BE2C (cell line): ENCODE results near the gene ARL8A.

Experiments
- DNase-seq: peaks from one replicate; pipeline ENCODE4 v3.0.0-alpha.2; 2020
- H3K27me3 ChIP-seq: fragments of 250-450 bp; sonication (Bioruptor Pico); 2 replicates; pipeline ENCODE4 v1.5.1; 2020; ENCODE audit warnings: mild to moderate bottlenecking
- H3K36me3 ChIP-seq: fragments of 250-450 bp; sonication (Bioruptor Pico); 2 replicates; pipeline ENCODE4 v1.5.1; 2020; ENCODE audit warnings: mild to moderate bottlenecking
- H3K4me1 ChIP-seq: fragments of 250-450 bp; sonication (Bioruptor Pico); 2 replicates; pipeline ENCODE4 v1.5.1; 2020
- H3K4me3 ChIP-seq: 2 replicates; pipeline ENCODE4 v1.5.1; 2011; ENCODE audit warnings: low read depth, low read length
- H3K9me3 ChIP-seq: fragments of 250-450 bp; sonication (Bioruptor Pico); 2 replicates; pipeline ENCODE4 v1.5.1; 2020
- TF ChIP-seq, protein P1 (sequence below): IDR thresholded peaks from 2 replicates; pipeline ENCODE4 v1.5.1; 2012; ENCODE audit warnings: mild to moderate bottlenecking, low read depth, low read length

Gene ARL8A

DNA sequence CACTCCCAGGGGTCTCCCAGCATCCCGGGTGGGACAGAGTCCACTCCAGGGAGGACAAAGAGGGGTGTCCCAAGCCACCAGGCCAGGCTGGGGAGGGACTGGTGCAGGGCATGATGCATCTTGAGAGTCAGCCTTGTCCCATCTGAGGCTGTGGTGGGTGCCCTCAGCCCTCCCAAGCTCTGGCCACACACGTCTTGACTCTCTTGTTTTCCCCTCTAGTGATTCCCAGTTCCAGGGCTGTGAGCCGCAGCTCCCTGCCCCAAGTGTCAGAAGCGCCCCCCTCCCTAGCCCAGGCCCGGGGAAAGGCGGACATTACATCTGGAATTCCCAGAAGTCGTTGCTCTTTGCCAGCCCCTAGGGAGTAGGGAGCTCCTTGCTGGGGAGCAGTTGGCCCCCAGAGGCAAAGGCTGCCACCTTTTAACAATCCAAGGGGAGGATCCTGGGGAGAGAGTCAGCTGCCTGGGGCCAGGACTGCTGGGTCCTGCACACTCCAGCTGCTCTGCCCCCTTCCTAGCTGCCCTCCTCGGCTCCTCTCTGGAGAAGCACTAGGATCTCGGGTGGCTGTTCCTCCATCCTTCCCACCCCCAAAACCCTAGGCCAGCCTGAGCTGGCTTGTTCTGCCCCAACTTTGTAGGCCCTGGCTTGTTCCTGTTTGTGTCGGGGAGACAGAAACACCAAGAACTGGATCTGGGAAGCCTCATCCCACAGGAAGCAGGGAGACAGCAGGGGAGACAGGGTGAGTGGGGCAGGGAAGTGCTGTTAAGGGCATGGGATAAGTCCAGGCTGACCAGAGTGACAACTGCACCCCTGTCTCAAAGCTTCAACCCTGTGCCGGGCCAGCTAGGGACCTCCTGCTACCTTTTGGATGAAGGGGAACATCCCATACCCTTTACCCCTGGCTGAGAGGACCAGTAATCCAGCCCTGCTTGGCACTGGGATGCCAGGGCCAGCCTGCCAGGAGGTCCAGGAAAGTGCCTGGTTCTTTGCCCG is 19.0 kb upstream of the ARL8A start:
- Histone ChIP-seq H3K36me3 (no peaks in the 10 kb centered on the region), H3K4me1 (peaks cover 9% of the 10 kb centered on the region), H3K9me3 (no peaks in the 10 kb centered on the region), H3K27me3 (no peaks in the 10 kb centered on the region), H3K4me3 (no peak overlapping the region)
- TF ChIP-seq, protein P1, sequence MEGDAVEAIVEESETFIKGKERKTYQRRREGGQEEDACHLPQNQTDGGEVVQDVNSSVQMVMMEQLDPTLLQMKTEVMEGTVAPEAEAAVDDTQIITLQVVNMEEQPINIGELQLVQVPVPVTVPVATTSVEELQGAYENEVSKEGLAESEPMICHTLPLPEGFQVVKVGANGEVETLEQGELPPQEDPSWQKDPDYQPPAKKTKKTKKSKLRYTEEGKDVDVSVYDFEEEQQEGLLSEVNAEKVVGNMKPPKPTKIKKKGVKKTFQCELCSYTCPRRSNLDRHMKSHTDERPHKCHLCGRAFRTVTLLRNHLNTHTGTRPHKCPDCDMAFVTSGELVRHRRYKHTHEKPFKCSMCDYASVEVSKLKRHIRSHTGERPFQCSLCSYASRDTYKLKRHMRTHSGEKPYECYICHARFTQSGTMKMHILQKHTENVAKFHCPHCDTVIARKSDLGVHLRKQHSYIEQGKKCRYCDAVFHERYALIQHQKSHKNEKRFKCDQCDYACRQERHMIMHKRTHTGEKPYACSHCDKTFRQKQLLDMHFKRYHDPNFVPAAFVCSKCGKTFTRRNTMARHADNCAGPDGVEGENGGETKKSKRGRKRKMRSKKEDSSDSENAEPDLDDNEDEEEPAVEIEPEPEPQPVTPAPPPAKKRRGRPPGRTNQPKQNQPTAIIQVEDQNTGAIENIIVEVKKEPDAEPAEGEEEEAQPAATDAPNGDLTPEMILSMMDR: no peak
- DNase-seq: no peak

DNA sequence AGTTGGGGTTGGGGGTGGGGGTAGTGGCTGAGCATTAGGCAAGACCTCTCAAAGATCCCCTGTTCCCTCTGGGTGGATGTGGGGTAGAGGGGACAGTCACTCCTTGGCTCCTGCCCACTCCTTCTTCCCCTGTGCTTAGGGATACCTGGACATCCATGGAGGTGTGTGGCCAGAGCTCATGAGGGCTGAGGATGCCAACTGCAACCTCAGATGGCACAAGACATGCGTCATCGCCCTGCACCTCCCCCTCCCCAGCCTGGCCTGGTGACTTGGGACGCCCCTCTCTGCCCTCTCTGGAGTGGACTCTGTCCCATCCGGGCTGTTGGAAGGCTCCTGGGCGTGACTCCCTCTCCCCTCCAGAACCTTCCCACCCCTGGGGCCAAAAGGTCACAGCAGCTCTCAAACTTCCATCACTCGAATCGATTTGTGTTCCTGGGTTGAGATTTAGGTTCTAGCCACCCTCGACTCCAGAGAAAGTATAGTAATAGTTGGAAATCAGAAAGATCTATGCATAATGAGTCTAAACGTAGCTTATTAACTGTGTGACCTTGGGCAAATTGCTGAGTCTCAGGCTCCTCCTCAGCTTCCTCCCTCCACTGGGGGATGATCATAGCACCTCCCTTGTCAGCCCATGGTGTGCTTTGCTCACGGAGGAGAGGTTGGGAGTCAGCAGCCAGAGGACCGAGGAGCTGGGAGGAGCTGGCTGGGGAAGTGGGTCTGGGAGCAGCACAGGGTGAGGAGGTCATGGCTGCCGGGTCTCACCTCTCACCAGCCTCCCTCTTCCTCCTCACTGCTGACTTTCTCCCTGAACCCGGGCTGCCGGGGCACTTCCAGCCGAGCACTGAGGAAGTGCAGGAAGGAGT is 18.1 kb upstream of the ARL8A start:
- TF ChIP-seq, protein P1: no peak
- peaks cover 3% of the 10 kb centered on the region for H3K4me1 ChIP-seq
- H3K36me3 ChIP-seq: no peaks in the 10 kb centered on the region
- no peak for DNase-seq
- H3K9me3 ChIP-seq: no peaks in the 10 kb centered on the region
- H3K27me3 ChIP-seq: no peaks in the 10 kb centered on the region
- no peak overlapping the region for H3K4me3 ChIP-seq

DNA sequence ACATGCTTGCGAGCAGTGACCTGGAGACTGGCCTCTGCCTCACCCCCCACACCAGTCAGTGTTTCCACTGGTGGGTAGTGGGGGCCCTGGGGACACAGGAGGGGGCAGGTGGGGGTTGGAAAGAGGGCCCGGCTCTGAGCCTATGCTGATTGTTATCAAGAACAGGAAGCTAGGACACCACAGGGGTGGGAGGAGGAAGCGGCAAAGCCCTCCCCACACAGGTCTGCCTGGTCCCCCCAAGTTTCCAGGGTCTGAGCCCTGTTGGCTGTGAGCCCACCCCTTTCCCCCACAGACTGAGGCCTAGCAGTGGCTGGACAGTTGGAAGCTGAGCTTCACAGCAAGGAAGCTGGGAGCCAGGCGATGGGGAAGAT is 17.5 kb upstream of the ARL8A start:
- H3K27me3 ChIP-seq: no peaks in the 10 kb centered on the region
- TF ChIP-seq, protein P1: no peak
- no peaks in the 10 kb centered on the region for H3K9me3 ChIP-seq
- no peaks in the 10 kb centered on the region for H3K36me3 ChIP-seq
- H3K4me3 ChIP-seq: no peak overlapping the region
- H3K4me1 ChIP-seq: no peaks in the 10 kb centered on the region
- DNase-seq: no peak

DNA sequence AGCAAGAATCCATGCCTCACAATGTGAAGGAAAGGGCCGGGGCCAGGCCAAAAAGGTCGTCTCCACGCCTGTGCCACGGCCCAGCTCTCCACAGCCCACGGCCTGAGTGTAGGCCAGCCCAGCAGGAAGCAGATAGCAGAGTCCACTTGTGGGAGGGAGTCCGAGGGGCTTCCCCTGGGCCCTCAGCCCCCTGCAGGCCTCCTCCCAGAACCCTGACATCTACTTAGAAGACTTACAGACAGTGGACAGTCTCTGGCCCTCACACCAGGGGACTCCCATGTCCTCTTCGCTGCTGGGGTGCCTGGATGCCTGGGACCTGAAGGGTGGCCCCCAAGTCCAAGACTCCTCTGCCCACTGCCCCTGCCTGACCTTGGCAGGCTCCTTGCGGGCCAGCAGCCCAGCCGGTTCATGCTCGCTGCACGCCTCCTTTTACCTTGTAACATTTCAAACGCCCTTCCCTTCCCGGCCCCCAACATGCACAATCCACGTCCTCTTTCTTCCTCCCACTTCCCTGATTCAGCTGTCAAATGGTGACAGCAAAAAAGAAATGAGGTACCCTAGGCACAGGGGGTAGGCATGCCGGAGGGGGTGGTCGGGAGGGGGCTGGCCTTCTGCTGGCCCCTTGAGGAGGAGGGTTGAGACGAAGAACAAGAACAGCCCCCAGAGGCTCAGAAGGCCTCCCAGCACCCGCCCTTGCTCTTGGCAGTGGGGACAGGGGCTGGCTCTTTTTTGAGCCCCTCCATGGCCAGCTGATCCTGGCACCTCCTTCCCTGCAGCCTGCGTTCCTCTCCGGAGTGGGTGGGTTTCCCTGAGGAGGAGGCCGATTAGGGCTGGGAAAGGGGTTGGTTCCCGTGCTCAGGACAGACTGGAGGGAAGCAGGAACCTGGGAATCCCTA is 16.9 kb upstream of the ARL8A start:
- TF ChIP-seq, protein P1: no peak
- Histone ChIP-seq H3K4me3 (no peak overlapping the region), H3K36me3 (no peaks in the 10 kb centered on the region), H3K27me3 (no peaks in the 10 kb centered on the region), H3K9me3 (no peaks in the 10 kb centered on the region), H3K4me1 (no peaks in the 10 kb centered on the region)
- no peak for DNase-seq

DNA sequence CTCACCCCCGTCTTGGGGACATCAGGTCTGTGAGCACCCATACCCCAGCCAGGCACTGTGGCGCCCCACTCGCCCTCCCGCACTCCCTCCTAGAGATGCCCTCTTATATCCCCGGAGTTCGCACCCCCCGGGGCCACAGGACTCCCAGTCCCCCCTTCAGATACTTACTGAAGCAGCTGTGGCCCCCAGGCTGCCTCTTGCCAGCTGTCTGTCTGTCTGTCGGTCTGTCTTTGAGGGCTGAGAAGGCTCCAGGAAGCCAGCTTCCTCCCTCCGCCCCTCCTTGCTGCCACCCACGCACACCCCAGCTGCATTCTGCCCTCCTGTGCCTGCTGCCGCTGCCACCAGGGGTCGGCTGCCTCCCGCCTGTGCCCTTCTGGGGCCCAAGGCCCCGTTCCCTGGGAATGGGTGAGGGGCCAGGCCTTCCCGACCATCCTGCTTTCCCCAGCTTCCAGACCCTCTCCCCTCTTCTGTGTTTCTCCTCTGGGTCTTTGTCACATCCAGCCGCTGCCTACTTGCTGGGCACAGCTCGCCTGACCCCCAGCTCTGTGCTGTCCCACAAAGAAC is 15.9 kb upstream of the ARL8A start, which contains the start of gene PTPN7:
PTPN7 (minus strand) TSS at position 226 of the 564 bp plus-strand sequence. CDS start 1,200 bp downstream, outside the sequence.
- no peak for DNase-seq
- TF ChIP-seq, protein P1: no peak
- no peaks in the 10 kb centered on the region for H3K9me3 ChIP-seq
- H3K27me3 ChIP-seq: no peaks in the 10 kb centered on the region
- no peak within 1 kb of the TSS for H3K4me3 ChIP-seq
- H3K4me1 ChIP-seq: peaks cover 2% of the 10 kb centered on the region
- no peaks in the 10 kb centered on the region for H3K36me3 ChIP-seq
